ENCODE data around the gene LRRC74B. TPM values are rescaled to one million over a fixed set of nuclear protein-coding genes. Genes with fewer than 3 reads are reported as not detected.

Gene LRRC74B
- total and polyA plus RNA-seq, 2 experiments from 2014 or later = not detected

GRCh38 chr22:21067075-21067900 lies 21.5 kb downstream of the LRRC74B start:
- Histone ChIP-seq H3K4me3 (no peak overlapping the region), H3K4me2 (no peak overlapping the region), H3K36me3 (ENCODE audit: insufficient read depth) (no peaks in the 10 kb centered on the region), H3K9me2 (ENCODE audit: insufficient read depth) (no peaks in the 10 kb centered on the region), H3K79me2 (replicated peaks; ENCODE audit: insufficient read depth) (no peaks in the 10 kb centered on the region), H3K27me3 (ENCODE audit: insufficient read depth) (no peaks in the 10 kb centered on the region), H3F3A (replicated peaks; ENCODE audit: low read depth) (no peaks in the 10 kb centered on the region), H4K20me1 (replicated peaks; ENCODE audit: insufficient read depth) (no peaks in the 10 kb centered on the region), H3K27ac (ENCODE audit: low read depth) (no peak overlapping the region), H2AFZ (no peak overlapping the region), H3K4me1 (ENCODE audit: insufficient read depth) (no peaks in the 10 kb centered on the region)
- H3K4me1 Mint-ChIP-seq = no peaks in the 10 kb centered on the region
- H3K27ac Mint-ChIP-seq = no peak overlapping the region
- no peak for DNase-seq (ENCODE audit: low spot score)
- no peak overlapping the region for H3K4me3 Mint-ChIP-seq
- H3K27me3 Mint-ChIP-seq (ENCODE audit: insufficient read depth, low read depth, poor library complexity) = peaks cover 7% of the 10 kb centered on the region
- no peak for ATAC-seq
- H3K9me3 Mint-ChIP-seq = peaks cover 2% of the 10 kb centered on the region; the same call in 2 of the 3 replicates
- TF ChIP-seq EZH2phosphoT487 (IDR thresholded peaks at IDR 0.05; ENCODE audit: unreplicated experiment) = no peak
- no peak for TF ChIP-seq EZH2 (IDR thresholded peaks at IDR 0.05; ENCODE audit: low read depth, unreplicated experiment)
- no peak for TF ChIP-seq CTCF (conservative IDR thresholded peaks at IDR 0.05; ENCODE audit: low read depth in 2 of 2)
- TF ChIP-seq REST (IDR thresholded peaks at IDR 0.05; ENCODE audit: unreplicated experiment) = no peak
- TF ChIP-seq JUNB (IDR thresholded peaks at IDR 0.05; ENCODE audit: unreplicated experiment) = no peak
- TF ChIP-seq ZNF462 (CRISPR knock-in tag; IDR thresholded peaks at IDR 0.05) = no peak
- TF ChIP-seq POLR2AphosphoS5 (IDR thresholded peaks at IDR 0.05; ENCODE audit: low read depth) = no peak
- no peak for TF ChIP-seq ETS1 (IDR thresholded peaks at IDR 0.05)
- TF ChIP-seq CREB1 (CRISPR knock-in tag; IDR thresholded peaks at IDR 0.05; ENCODE audit: low read depth) = no peak
- no peak for TF ChIP-seq ZNF114 (CRISPR knock-in tag; IDR thresholded peaks at IDR 0.05)
- no peak for TF ChIP-seq ZNF331 (CRISPR knock-in tag; IDR thresholded peaks at IDR 0.05; ENCODE audit: low read depth)
- no peak for TF ChIP-seq NANOG (IDR thresholded peaks at IDR 0.05; ENCODE audit: borderline replicate concordance)
- TF ChIP-seq STAT1 (IDR thresholded peaks at IDR 0.05; ENCODE audit: unreplicated experiment) = no peak
- H3K36me3 Mint-ChIP-seq (ENCODE audit: low read depth) = no peaks in the 10 kb centered on the region; the same call in 2 of the 3 replicates
